Nephron (organoid): ENCODE results near the gene PDCD10.

Source experiments
- H3K27ac Mint-ChIP-seq, 3 experiments: 2 replicates each; pipeline ENCODE4 v1.8.0; 2020; ENCODE audit warnings: mixed read lengths in 3 of 3, mild to moderate bottlenecking in 2 of 3, moderate library complexity in 1 of 3
- H3K27me3 Mint-ChIP-seq: 2 replicates; pipeline ENCODE4 v1.8.0; 2021; ENCODE audit warnings: low read depth, mild to moderate bottlenecking, moderate library complexity, mixed read lengths
- H3K36me3 Mint-ChIP-seq: 2 replicates; pipeline ENCODE4 v1.8.0; 2020; ENCODE audit warnings: low read depth, mixed read lengths
- H3K4me1 Mint-ChIP-seq: 2 replicates; pipeline ENCODE4 v1.8.0; 2020; ENCODE audit warnings: mixed read lengths
- H3K4me3 Mint-ChIP-seq, 3 experiments: 2 replicates each; pipeline ENCODE4 v1.8.0; 2020; ENCODE audit warnings: mild to moderate bottlenecking in 3 of 3, mixed read lengths in 3 of 3, moderate library complexity in 2 of 3
- H3K9me3 Mint-ChIP-seq: 2 replicates; pipeline ENCODE4 v1.8.0; 2020; ENCODE audit warnings: mixed read lengths
- CTCF ChIP-seq, 3 experiments: fragments of 200-600 bp; sonication (generic); IDR thresholded peaks; one replicate each; pipeline ENCODE4 v1.5.0; 2021; ENCODE audit warnings: antibody characterized with exemption in 3 of 3; ENCODE audit not compliant: unreplicated experiment in 3 of 3

Gene PDCD10

GRCh38 chr3:167723872-167724271, 10.8 kb downstream of the PDCD10 start:
- Mint-ChIP-seq H3K27ac (no peak overlapping the region), H3K27me3 (no peaks in the 10 kb centered on the region), H3K9me3 (no peaks in the 10 kb centered on the region), H3K36me3 (peaks cover 27% of the 10 kb centered on the region), H3K4me3 (no peak overlapping the region), H3K4me1 (peaks cover 10% of the 10 kb centered on the region)
- TF ChIP-seq CTCF (IDR thresholded peaks at IDR 0.05; ENCODE audit: unreplicated experiment in 3 of 3), result no peak

GRCh38 chr3:167723025-167723512, 11.6 kb downstream of the PDCD10 start:
- Mint-ChIP-seq H3K4me1 (peaks cover 2% of the 10 kb centered on the region), H3K9me3 (no peaks in the 10 kb centered on the region), H3K27ac (peak overlapping the region in 1 of 3 experiments; percentile 44), H3K4me3 (no peak overlapping the region), H3K36me3 (peaks cover 35% of the 10 kb centered on the region), H3K27me3 (no peaks in the 10 kb centered on the region)
- no peak for TF ChIP-seq CTCF (IDR thresholded peaks at IDR 0.05; ENCODE audit: unreplicated experiment in 3 of 3)

- no peaks in the 10 kb centered on the region for H3K27me3 Mint-ChIP-seq
- H3K27ac Mint-ChIP-seq, result no peak overlapping the region
- peaks cover 11% of the 10 kb centered on the region for H3K4me1 Mint-ChIP-seq
- H3K4me3 Mint-ChIP-seq, result no peak overlapping the region
- peaks cover 75% of the 10 kb centered on the region for H3K36me3 Mint-ChIP-seq
- no peak for TF ChIP-seq CTCF (IDR thresholded peaks at IDR 0.05; ENCODE audit: unreplicated experiment in 3 of 3)
- peaks cover 14% of the 10 kb centered on the region for H3K9me3 Mint-ChIP-seq
These were observed 16.1 kb downstream of the PDCD10 start for GRCh38 chr3:167718582-167718981.

GRCh38 chr3:167716920-167717319, 17.8 kb downstream of the PDCD10 start:
- H3K36me3 Mint-ChIP-seq, result peaks cover 87% of the 10 kb centered on the region
- TF ChIP-seq CTCF (IDR thresholded peaks at IDR 0.05; ENCODE audit: unreplicated experiment in 3 of 3), result no peak
- H3K9me3 Mint-ChIP-seq, result peaks cover 18% of the 10 kb centered on the region
- H3K27me3 Mint-ChIP-seq, result no peaks in the 10 kb centered on the region
- H3K4me3 Mint-ChIP-seq, result no peak overlapping the region
- peak overlapping the region in 2 of 3 experiments; percentile 38 to 50 for H3K27ac Mint-ChIP-seq
- H3K4me1 Mint-ChIP-seq, result peaks cover 11% of the 10 kb centered on the region

DNA sequence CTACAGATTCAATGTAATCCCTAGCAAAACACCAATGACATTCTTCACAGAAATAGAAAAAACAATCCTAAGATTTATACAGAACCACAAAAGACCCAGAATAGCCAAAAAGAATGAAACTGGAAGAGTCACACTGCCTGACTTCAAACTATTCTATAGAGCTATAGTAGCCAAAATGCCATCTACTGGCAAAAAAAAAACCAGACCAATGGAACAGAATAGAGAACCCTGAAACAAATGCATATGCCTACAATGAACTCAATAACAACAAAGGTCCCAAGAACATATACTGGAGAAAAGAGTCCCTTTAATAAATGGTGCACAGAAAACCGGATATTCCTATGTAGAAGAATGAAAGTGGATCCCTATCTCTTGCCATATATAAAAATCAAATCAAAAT, 19.8 kb downstream of the PDCD10 start:
- no peak overlapping the region for H3K27ac Mint-ChIP-seq
- H3K4me3 Mint-ChIP-seq, result no peak overlapping the region

More for the DNA sequence above, 19.8 kb downstream of the PDCD10 start:
- H3K4me1 Mint-ChIP-seq, result peaks cover 11% of the 10 kb centered on the region
- peaks cover 18% of the 10 kb centered on the region for H3K9me3 Mint-ChIP-seq
- peaks cover 93% of the 10 kb centered on the region for H3K36me3 Mint-ChIP-seq
- H3K27me3 Mint-ChIP-seq, result no peaks in the 10 kb centered on the region
- TF ChIP-seq CTCF (IDR thresholded peaks at IDR 0.05; ENCODE audit: unreplicated experiment in 3 of 3), result no peak
